Heart left ventricle (tissue), 16 donors: ENCODE measurements around the gene LHX4. TPM values are rescaled to one million over a fixed set of nuclear protein-coding genes. Genes with fewer than 3 reads are reported as not detected.
A peak's percentile ranks its signal among the peaks of the same experiment; 100 is the strongest.

ENCODE experiments used
- ATAC-seq, 4 donors: fragments of 200-7000 bp; cut with Tn5 transposase; one replicate each; pipeline ENCODE4 v1.9.1; 2020 to 2022; ENCODE audit warnings: moderate library complexity in 4 of 4, mild to moderate bottlenecking in 3 of 4, moderate number of reproducible peaks in 1 of 4
- DNase-seq, 5 donors: peaks; one replicate each; pipeline ENCODE4 v3.0.0-alpha.2; 2020
- H3K27ac ChIP-seq, 12 donors: fragments of 200-600 bp; sonication (generic) in 4 of 12; one replicate each; pipeline versions ENCODE4 v1.5.0 to v1.8.0; 2016 to 2022; ENCODE audit warnings: mild to moderate bottlenecking in 2 of 12
- H3K27me3 ChIP-seq, 9 donors: fragments of 200-600 bp; sonication (generic) in 2 of 9; one replicate each; pipeline versions ENCODE4 v1.5.1 to v1.8.0; 2016 to 2022; ENCODE audit warnings: mild to moderate bottlenecking in 3 of 9
- H3K36me3 ChIP-seq, 9 donors: fragments of 200-600 bp; sonication (generic) in 2 of 9; one replicate each; pipeline versions ENCODE4 v1.5.0 to v1.8.0; 2018 to 2022; ENCODE audit warnings: mild to moderate bottlenecking in 2 of 9
- H3K4me1 ChIP-seq, 12 donors: fragments of 200-600 bp; sonication (generic) in 4 of 12; one replicate each; pipeline versions ENCODE4 v1.5.0 to v1.8.0; 2016 to 2022; ENCODE audit warnings: mild to moderate bottlenecking in 3 of 12
- H3K4me3 ChIP-seq, 12 donors: fragments of 200-600 bp; sonication (generic) in 4 of 12; one replicate each; pipeline versions ENCODE4 v1.5.0 to v1.8.0; 2017 to 2022; ENCODE audit warnings: mild to moderate bottlenecking in 9 of 12, moderate library complexity in 4 of 12
- H3K9me3 ChIP-seq, 12 donors: fragments of 200-600 bp; sonication (generic) in 4 of 12; one replicate each; pipeline versions ENCODE4 v1.5.0 to v1.8.0; 2016 to 2022; ENCODE audit warnings: mild to moderate bottlenecking in 1 of 12
- CTCF ChIP-seq, 12 donors: fragments of 200-600 bp; sonication (generic) in 4 of 12; IDR thresholded peaks; one replicate each; pipeline versions ENCODE4 v1.5.0 to v1.8.0; 2018 to 2022; ENCODE audit warnings: antibody characterized with exemption in 12 of 12, mild to moderate bottlenecking in 5 of 12
- POLR2A ChIP-seq, 2 donors: fragments of 450-650 bp; IDR thresholded peaks; one replicate each; pipeline ENCODE4 v1.6.1; 2017; ENCODE audit warnings: antibody characterized with exemption in 2 of 2, mild to moderate bottlenecking in 2 of 2, moderate library complexity in 2 of 2
- WGBS, 4 donors: extraction: QIAGEN DNeasy Blood & Tissue Kit in 2 of 4; methylation state at CpG; one replicate each; pipeline versions ENCODE4 v1.1.5 to v1.1.7; 2013 to 2018; 5-methylcytosine and 5-hydroxymethylcytosine counted together
- intact Hi-C, 10 donors: fragments of 100-400 bp; cut with DNase I; formaldehyde crosslinking; loops; one replicate each; pipeline versions ENCODE4 v1.11.1 to v1.14.2; 2022
- polyA plus RNA-seq, 2 donors: library from polyadenylated mRNA; stranded (reverse); fragments of 200-250 nt; gene quantifications; one replicate each; pipeline ENCODE4 v1.2.3, GENCODE V29; 2013
- total RNA-seq, 9 donors: library from RNA; depleted of rRNA in 2 of 9; stranded (reverse); fragments of >200 nt in 2 of 9; fragmentation: NEBNext Ultra II Directional in 3 of 9; extraction: Animal tissue kit (Norgen Biotek cat#: 25700) in 3 of 9; gene quantifications; one replicate each; pipeline versions ENCODE4 v1.1.0 to v1.2.4, GENCODE V29; 2016 to 2023
- donor health status: ischemic (EF 13 %, LVEDD 7.1; RV severe dilation, severe dysfunction).
- donor health status: healthy with polysubstance abuse.
- donor health status: DM: no; HTN: yes; CAD: no.
- donor health status: DM: no; HTN: no; CAD: no.
- donor health status: ischemic (EF 25% LVEDD 6.9; RV normal size, moderate dysfunction).
- donor health status: ischemic (EF 25% LVEDD 5.7; RV mildly dilated, moderate dysfunction).
- donor health status: healthy.
- donor health status: DM: yes; HTN: yes; CAD: no.
- donor health status: ischemic (EF 35%, LVEDD 5.7; RV mildly dilated, moderate dysfunction).
- donor health status: nonischemic (EF 11% LVEDD 7.7; RV severe dilation, severe dysfunction).
- donor health status: DM: yes; HTN: yes; CAD: no.
- donor health status: PGD.
- donor health status: ischemic (EF 29% LVEDD 5.4; RV normal size, mild dysfunction).
- donor health status: nonischemic (EF 23%, LVEDD 6.1; RV moderate dilation, normal function).

Gene LHX4
- total and polyA plus RNA-seq, 11 donors: not detected

DNA sequence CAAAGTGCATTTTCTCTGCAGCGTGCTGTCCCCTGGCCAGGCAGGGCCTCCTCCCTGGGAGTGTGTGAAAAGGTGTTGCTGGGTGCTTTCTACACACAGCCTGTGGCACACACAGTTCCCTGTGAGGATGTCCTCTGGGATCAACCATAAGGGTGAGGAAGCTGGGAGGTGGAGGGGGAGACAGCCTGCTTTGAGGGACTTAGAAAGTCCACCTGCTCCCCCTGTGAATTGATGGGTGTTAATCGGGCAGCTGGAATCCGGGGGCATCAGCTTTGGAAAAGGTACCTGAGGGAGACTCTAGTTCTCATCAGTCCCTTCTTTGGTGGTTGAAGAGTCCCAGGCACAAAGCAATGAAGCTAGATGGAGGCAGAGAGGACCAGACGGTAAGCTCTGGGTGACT, 35.8 kb downstream of the LHX4 start:
- H3K36me3 ChIP-seq: no peaks in the 10 kb centered on the region
- H3K4me3 ChIP-seq: no peak overlapping the region
- H3K9me3 ChIP-seq: no peaks in the 10 kb centered on the region
- ATAC-seq (no peak), DNase-seq (no peak)
- H3K27me3 ChIP-seq: peaks cover 0 to 21% (median 5%) of the 10 kb centered on the region in 9 donors
- no peak overlapping the region for H3K27ac ChIP-seq
- no peak for TF ChIP-seq CTCF (IDR thresholded peaks at IDR 0.05)
- no peak for TF ChIP-seq POLR2A (IDR thresholded peaks at IDR 0.05)
- peaks cover 0 to 12% (median 0%) of the 10 kb centered on the region in 12 donors for H3K4me1 ChIP-seq
- WGBS, 4 donors: 71 to 83% (median 77%) methylated on average over 4 of the region's 4 CpGs
- intact Hi-C loops: no loop called here

GRCh38 chr1:180266275-180267210, 36.5 kb downstream of the LHX4 start:
- WGBS, 4 donors: 85 to 92% (median 87%) methylated on average over 12 to 28 of the region's 28 CpGs
- Histone ChIP-seq H3K36me3 (no peaks in the 10 kb centered on the region), H3K27me3 (peaks cover 0 to 18% (median 5%) of the 10 kb centered on the region in 9 donors), H3K27ac (no peak overlapping the region), H3K9me3 (no peaks in the 10 kb centered on the region), H3K4me1 (peaks cover 0 to 12% (median 0%) of the 10 kb centered on the region in 12 donors), H3K4me3 (no peak overlapping the region)
- intact Hi-C loops: no loop called here
- ATAC-seq: no peak
- DNase-seq: peak in 1 of 5 donors; percentile 6
- TF ChIP-seq CTCF (IDR thresholded peaks at IDR 0.05): no peak
- TF ChIP-seq POLR2A (IDR thresholded peaks at IDR 0.05): no peak

GRCh38 chr1:180267211-180267561, 37.1 kb downstream of the LHX4 start:
- Histone ChIP-seq H3K4me3 (no peak overlapping the region), H3K9me3 (no peaks in the 10 kb centered on the region), H3K27me3 (peaks cover 0 to 18% (median 5%) of the 10 kb centered on the region in 9 donors), H3K4me1 (peaks cover 0 to 12% (median 0%) of the 10 kb centered on the region in 12 donors), H3K36me3 (no peaks in the 10 kb centered on the region), H3K27ac (no peak overlapping the region)
- DNase-seq (peak in 1 of 5 donors; percentile 13), ATAC-seq (no peak)
- WGBS, 4 donors: 71 to 97% (median 95%) methylated on average over 5 to 12 of the region's 12 CpGs
- TF ChIP-seq CTCF (IDR thresholded peaks at IDR 0.05): no peak
- TF ChIP-seq POLR2A (IDR thresholded peaks at IDR 0.05): no peak
- intact Hi-C loops: no loop called here

GRCh38 chr1:180267761-180268555, 37.9 kb downstream of the LHX4 start:
- intact Hi-C loops: no loop called here
- Histone ChIP-seq H3K4me3 (no peak overlapping the region), H3K27ac (no peak overlapping the region), H3K9me3 (no peaks in the 10 kb centered on the region), H3K27me3 (peaks cover 0 to 15% (median 2%) of the 10 kb centered on the region in 9 donors), H3K36me3 (no peaks in the 10 kb centered on the region), H3K4me1 (peaks cover 0 to 7% (median 0%) of the 10 kb centered on the region in 12 donors)
- no peak for TF ChIP-seq POLR2A (IDR thresholded peaks at IDR 0.05)
- TF ChIP-seq CTCF (IDR thresholded peaks at IDR 0.05): no peak
- 66 to 80% (median 74%) methylated on average over 5 of the region's 5 CpGs for WGBS, 4 donors
- ATAC-seq (no peak), DNase-seq (peak in 1 of 5 donors; percentile 16)
